ENCODE measurements around the gene NPIPB2. TPM values are rescaled to one million over a fixed set of nuclear protein-coding genes. Genes with fewer than 3 reads are reported as not detected.
A peak's percentile ranks its signal among the peaks of the same experiment; 100 is the strongest.
"Not testable (repeated sequence)": the region's sequence is repeated elsewhere in the genome, so short reads cannot be mapped to it uniquely, and the experiment has no call there.

Gene NPIPB2
- total and polyA plus RNA-seq, 4 experiments from 2014 or later = 1.8 to 16.0 (median 9.0) TPM; not detected in 1

DNA sequence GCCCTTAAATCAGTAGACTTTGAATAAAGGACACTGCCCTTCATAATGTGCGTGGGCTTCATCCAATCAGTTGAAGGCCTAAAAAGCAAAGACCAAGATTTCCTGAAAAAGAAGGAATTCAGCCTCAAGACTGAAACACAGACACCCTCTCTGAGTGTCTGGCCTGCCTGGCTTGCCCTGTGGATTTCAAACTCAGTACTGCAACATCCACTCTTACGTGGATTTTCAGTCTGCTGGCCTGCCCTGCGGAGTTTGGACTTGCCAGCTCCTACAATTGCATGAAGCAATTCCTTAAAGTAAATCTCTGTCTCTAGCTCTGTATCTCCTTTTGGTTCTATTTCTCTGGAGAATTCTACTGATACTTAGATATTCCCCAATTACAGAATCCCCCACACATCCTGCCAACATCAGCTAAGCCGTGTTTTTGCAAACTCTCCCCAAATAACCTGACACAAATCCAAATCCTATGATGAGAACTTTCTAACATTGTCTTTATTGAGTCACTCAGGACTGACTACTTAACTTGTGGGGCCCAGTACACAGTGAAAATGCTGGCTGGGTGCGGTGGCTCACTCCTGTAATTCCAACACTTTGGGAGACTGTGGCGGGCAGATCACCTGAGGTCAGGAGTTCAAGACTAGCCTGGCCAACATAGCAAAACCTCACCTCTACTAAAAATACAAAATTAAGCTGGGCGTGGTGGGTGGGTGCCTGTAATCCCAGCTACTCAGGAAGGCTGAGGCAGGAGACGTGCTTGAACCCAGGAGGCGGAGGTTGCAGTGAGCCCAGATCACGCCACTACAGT lies 15.9 kb upstream of the NPIPB2 start:
- Mint-ChIP-seq H3K9me3 (no peaks in the 10 kb centered on the region), H3K36me3 (no peaks in the 10 kb centered on the region), H3K27ac (no peak overlapping the region), H3K27me3 (peaks cover 0 to 6% of the 10 kb centered on the region in 2 donors), H3K4me1 (no peaks in the 10 kb centered on the region), H3K4me3 (no peak overlapping the region)
- no peaks in the 10 kb centered on the region for H3K27me3 ChIP-seq (ENCODE audit: insufficient read depth, low read length)
- H3K27ac ChIP-seq (ENCODE audit: low read depth, low read length) = no peak overlapping the region
- intact Hi-C loops (cut with micrococcal nuclease) = no loop called here
- no peaks in the 10 kb centered on the region for H3K9me3 ChIP-seq (ENCODE audit: control insufficient read depth in 1 of 2, low read length in 2 of 2)
- ChIA-PET CTCF (ENCODE audit: partially characterized antibody) (no interaction called here), POLR2A (ENCODE audit: partially characterized antibody) (no interaction called here)
- no peaks in the 10 kb centered on the region for H3K36me3 ChIP-seq (ENCODE audit: insufficient read depth, low read length)
- no peaks in the 10 kb centered on the region for H3K4me1 ChIP-seq (ENCODE audit: insufficient read depth, low read length)
- DNase-seq = no peak
- H3K4me3 ChIP-seq (ENCODE audit: low read length in 2 of 2) = no peak overlapping the region

DNA sequence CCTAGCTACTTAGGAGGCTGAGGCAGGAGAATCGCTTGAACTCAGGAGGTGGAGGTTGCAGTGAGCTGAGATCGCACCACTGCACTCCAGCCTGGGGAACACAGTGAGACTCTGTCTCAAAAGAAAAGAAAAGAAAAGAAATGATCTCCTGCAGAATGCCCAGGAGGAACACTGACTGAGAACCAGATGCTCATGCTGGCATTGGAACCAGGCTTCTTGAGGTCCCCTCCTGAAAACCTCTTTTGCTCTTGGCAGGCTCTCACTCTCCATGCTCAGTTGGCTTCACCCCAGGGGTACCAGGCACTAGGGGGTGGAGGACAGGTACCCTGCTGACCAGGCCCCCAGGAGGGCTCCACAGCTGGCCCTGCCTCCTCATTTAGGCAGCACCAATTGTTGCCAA lies 14.7 kb upstream of the NPIPB2 start:
- Mint-ChIP-seq H3K4me3 (no peak overlapping the region), H3K4me1 (no peaks in the 10 kb centered on the region), H3K27me3 (peaks cover 0 to 6% of the 10 kb centered on the region in 2 donors), H3K36me3 (no peaks in the 10 kb centered on the region), H3K9me3 (no peaks in the 10 kb centered on the region), H3K27ac (no peak overlapping the region)
- no peaks in the 10 kb centered on the region for H3K36me3 ChIP-seq (ENCODE audit: insufficient read depth, low read length)
- no peaks in the 10 kb centered on the region for H3K27me3 ChIP-seq (ENCODE audit: insufficient read depth, low read length)
- intact Hi-C loops (cut with micrococcal nuclease) = no loop called here
- POLR2A ChIA-PET (ENCODE audit: partially characterized antibody) = no interaction called here
- H3K9me3 ChIP-seq (ENCODE audit: control insufficient read depth in 1 of 2, low read length in 2 of 2) = no peaks in the 10 kb centered on the region
- no peak overlapping the region for H3K27ac ChIP-seq (ENCODE audit: low read depth, low read length)
- no peak for DNase-seq
- CTCF ChIA-PET (ENCODE audit: partially characterized antibody) = no interaction called here
- no peaks in the 10 kb centered on the region for H3K4me1 ChIP-seq (ENCODE audit: insufficient read depth, low read length)
- no peak overlapping the region for H3K4me3 ChIP-seq (ENCODE audit: low read length in 2 of 2)

DNA sequence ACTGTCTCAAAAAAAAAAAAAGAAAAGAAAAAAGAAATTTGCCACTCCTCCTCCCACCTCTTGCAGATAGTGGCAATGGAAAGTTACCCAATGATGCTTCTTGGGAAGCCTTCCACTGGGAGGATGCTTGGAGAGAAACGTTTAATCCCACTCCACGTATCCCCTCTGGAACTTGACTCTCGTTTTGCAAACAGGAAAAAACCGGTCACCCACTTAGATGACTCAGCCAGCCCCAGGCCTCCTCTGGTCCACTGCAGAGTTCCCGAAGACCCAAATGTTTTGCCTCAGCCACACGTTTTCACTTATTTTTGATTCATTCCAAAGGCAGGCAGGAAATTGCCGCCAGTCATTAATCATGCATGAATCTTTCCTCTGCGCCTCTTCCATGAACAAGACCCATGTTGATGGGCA lies 13.9 kb upstream of the NPIPB2 start:
- no peaks in the 10 kb centered on the region for H3K27me3 ChIP-seq (ENCODE audit: insufficient read depth, low read length)

DNA sequence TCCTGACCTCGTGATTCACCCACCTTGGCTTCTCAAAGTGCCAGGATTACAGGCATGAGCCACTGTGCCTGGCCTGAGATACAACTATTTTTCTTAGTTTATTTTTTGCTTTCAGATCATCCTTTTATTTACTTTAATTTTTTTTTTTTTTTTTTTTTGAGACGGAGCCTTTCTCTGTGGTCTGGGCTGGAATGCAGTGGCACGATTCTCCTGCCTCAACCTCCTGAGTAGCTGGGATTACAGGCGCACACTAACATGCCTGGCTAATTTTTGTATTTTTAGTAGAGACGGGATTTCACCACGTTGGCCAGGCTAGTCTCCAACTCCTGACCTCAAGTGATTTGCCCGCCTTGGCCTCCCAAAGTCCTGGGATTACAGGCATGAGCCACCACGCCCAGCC lies 11.7 kb upstream of the NPIPB2 start:
- POLR2A ChIA-PET (ENCODE audit: partially characterized antibody); H3K27ac Mint-ChIP-seq; H3K4me3 Mint-ChIP-seq; H3K9me3 Mint-ChIP-seq; H3K36me3 Mint-ChIP-seq; intact Hi-C loops (cut with micrococcal nuclease); H3K9me3 ChIP-seq (ENCODE audit: control insufficient read depth in 1 of 2, low read length in 2 of 2); H3K36me3 ChIP-seq (ENCODE audit: insufficient read depth, low read length); H3K27me3 ChIP-seq (ENCODE audit: insufficient read depth, low read length); H3K4me1 Mint-ChIP-seq; H3K4me3 ChIP-seq (ENCODE audit: low read length in 2 of 2); H3K27me3 Mint-ChIP-seq; H3K4me1 ChIP-seq (ENCODE audit: insufficient read depth, low read length); H3K27ac ChIP-seq (ENCODE audit: low read depth, low read length); DNase-seq; CTCF ChIA-PET (ENCODE audit: partially characterized antibody): not testable (repeated sequence)

More for the DNA sequence above, 13.9 kb upstream of the NPIPB2 start:
- H3K4me3 Mint-ChIP-seq = no peak overlapping the region
- no peaks in the 10 kb centered on the region for H3K36me3 Mint-ChIP-seq
- peaks cover 0 to 5% of the 10 kb centered on the region in 2 donors for H3K27me3 Mint-ChIP-seq
- no peaks in the 10 kb centered on the region for H3K4me1 Mint-ChIP-seq
- H3K4me3 ChIP-seq (ENCODE audit: low read length in 2 of 2) = no peak overlapping the region
- H3K27ac ChIP-seq (ENCODE audit: low read depth, low read length) = no peak overlapping the region
- no peak for DNase-seq
- no peaks in the 10 kb centered on the region for H3K36me3 ChIP-seq (ENCODE audit: insufficient read depth, low read length)
- H3K4me1 ChIP-seq (ENCODE audit: insufficient read depth, low read length) = no peaks in the 10 kb centered on the region
- ChIA-PET POLR2A (ENCODE audit: partially characterized antibody) (no interaction called here), CTCF (ENCODE audit: partially characterized antibody) (no interaction called here)
- H3K9me3 Mint-ChIP-seq = no peaks in the 10 kb centered on the region
- no peaks in the 10 kb centered on the region for H3K9me3 ChIP-seq (ENCODE audit: control insufficient read depth in 1 of 2, low read length in 2 of 2)
- H3K27ac Mint-ChIP-seq = no peak overlapping the region
- intact Hi-C loops (cut with micrococcal nuclease) = no loop called here

DNA sequence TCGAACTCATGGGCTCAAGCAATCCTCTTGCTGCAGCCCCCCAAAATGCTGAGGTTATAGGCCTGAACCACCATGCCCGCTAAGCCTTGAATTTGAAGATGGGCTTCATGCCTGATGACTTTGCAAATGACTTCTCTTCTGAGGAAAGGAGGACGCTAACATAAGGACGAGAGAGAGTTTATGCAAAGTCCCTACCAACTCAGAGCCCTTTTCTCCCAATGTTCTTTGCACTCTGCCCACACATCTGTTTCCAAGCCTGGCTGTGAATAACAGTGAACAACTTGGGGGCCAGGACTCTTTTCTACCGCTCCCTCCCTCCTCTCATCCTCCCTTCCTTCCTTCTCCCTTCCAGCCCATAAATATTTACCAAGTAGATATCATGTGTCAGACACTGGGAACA lies 8.5 kb upstream of the NPIPB2 start:
- intact Hi-C loops (cut with micrococcal nuclease) = no loop called here
- Histone ChIP-seq H3K9me3 (ENCODE audit: control insufficient read depth in 1 of 2, low read length in 2 of 2) (no peaks in the 10 kb centered on the region), H3K27ac (ENCODE audit: low read depth, low read length) (no peak overlapping the region), H3K4me1 (ENCODE audit: insufficient read depth, low read length) (no peaks in the 10 kb centered on the region), H3K27me3 (ENCODE audit: insufficient read depth, low read length) (no peaks in the 10 kb centered on the region), H3K4me3 (ENCODE audit: low read length in 2 of 2) (no peak overlapping the region), H3K36me3 (ENCODE audit: insufficient read depth, low read length) (no peaks in the 10 kb centered on the region)
- Mint-ChIP-seq H3K4me1 (no peaks in the 10 kb centered on the region), H3K27ac (peak overlapping the region in 1 of 7 donors; percentile 53), H3K27me3 (no peaks in the 10 kb centered on the region), H3K4me3 (no peak overlapping the region), H3K36me3 (no peaks in the 10 kb centered on the region), H3K9me3 (no peaks in the 10 kb centered on the region)
- POLR2A ChIA-PET (ENCODE audit: partially characterized antibody) = no interaction called here
- CTCF ChIA-PET (ENCODE audit: partially characterized antibody) = no interaction called here
- no peak for DNase-seq

DNA sequence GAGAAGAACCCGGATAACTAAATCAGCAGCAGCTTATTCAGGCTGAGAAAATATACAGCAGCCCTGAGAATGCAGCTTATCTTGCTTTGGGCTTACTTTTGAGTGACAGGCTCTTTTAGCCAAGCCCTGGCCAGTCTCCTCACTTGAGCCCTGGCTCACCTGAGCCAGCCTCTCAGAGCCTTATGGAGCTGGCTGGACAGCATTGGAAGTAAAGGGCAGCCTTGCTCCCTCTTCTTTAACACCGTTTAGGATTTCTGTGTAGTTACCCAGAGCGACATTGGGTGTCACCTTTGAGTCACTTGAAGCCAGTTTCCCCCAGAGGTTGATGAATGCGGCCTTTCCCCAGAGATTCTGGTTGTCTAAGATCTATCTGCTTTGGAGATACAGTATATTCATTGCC lies 7.7 kb upstream of the NPIPB2 start:
- Mint-ChIP-seq H3K27ac (no peak overlapping the region), H3K4me1 (no peaks in the 10 kb centered on the region), H3K36me3 (no peaks in the 10 kb centered on the region), H3K4me3 (no peak overlapping the region), H3K9me3 (no peaks in the 10 kb centered on the region), H3K27me3 (no peaks in the 10 kb centered on the region)
- no peaks in the 10 kb centered on the region for H3K27me3 ChIP-seq (ENCODE audit: insufficient read depth, low read length)
- H3K27ac ChIP-seq (ENCODE audit: low read depth, low read length) = no peak overlapping the region
- CTCF ChIA-PET (ENCODE audit: partially characterized antibody) = interaction anchor here (1.2 to 1.3 kb wide), 2 partner anchors 118 to 148 kb away, joined by 3 to 9 read pairs; no protein-coding TSS in a partner anchor
- no peaks in the 10 kb centered on the region for H3K36me3 ChIP-seq (ENCODE audit: insufficient read depth, low read length)
- H3K4me1 ChIP-seq (ENCODE audit: insufficient read depth, low read length) = no peaks in the 10 kb centered on the region
- intact Hi-C loops (cut with micrococcal nuclease) = no loop called here
- DNase-seq = peak in 3 of 5 donors; percentile 4 to 5 (median 5)
- H3K4me3 ChIP-seq (ENCODE audit: low read length in 2 of 2) = no peak overlapping the region
- H3K9me3 ChIP-seq (ENCODE audit: control insufficient read depth in 1 of 2, low read length in 2 of 2) = no peaks in the 10 kb centered on the region
- POLR2A ChIA-PET (ENCODE audit: partially characterized antibody) = interaction anchor here (1.4 kb wide), 1 partner anchor 119 kb away, joined by 4 read pairs; no protein-coding TSS in a partner anchor

DNA sequence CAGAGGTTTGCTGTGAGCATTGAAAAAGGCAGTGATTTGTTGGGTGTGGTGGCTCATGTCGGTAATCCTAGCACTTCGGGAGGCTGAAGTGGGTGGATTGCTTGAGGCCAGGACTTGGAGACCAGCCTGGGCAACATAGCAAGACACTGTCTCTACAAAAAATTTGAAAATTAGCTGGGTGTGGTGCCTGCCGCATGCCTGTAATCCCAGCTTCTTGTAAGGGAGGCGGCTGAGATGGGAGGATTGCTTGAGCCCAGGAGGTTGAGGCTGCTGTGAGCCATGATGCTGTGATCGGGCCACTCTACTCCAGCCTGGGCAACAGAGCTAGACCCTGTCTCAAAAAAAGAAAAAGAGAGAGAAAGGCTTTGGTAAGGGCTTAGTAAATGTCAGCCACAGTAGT lies 7.0 kb upstream of the NPIPB2 start:
- H3K36me3 ChIP-seq (ENCODE audit: insufficient read depth, low read length) = no peaks in the 10 kb centered on the region
- no peak for DNase-seq
- no peak overlapping the region for H3K27ac ChIP-seq (ENCODE audit: low read depth, low read length)
- no peak overlapping the region for H3K4me3 ChIP-seq (ENCODE audit: low read length in 2 of 2)
- H3K36me3 Mint-ChIP-seq = no peaks in the 10 kb centered on the region
- H3K4me1 ChIP-seq (ENCODE audit: insufficient read depth, low read length) = no peaks in the 10 kb centered on the region
- no peaks in the 10 kb centered on the region for H3K9me3 ChIP-seq (ENCODE audit: control insufficient read depth in 1 of 2, low read length in 2 of 2)
- peak overlapping the region in 2 of 7 donors; percentile 50 to 66 for H3K27ac Mint-ChIP-seq
- no peaks in the 10 kb centered on the region for H3K9me3 Mint-ChIP-seq
- H3K27me3 Mint-ChIP-seq = no peaks in the 10 kb centered on the region
- intact Hi-C loops (cut with micrococcal nuclease) = no loop called here
- no peak overlapping the region for H3K4me3 Mint-ChIP-seq
- POLR2A ChIA-PET (ENCODE audit: partially characterized antibody) = interaction anchor here (1.4 kb wide), 1 partner anchor 120 kb away, joined by 4 read pairs; no protein-coding TSS in a partner anchor
- H3K4me1 Mint-ChIP-seq = no peaks in the 10 kb centered on the region
- no peaks in the 10 kb centered on the region for H3K27me3 ChIP-seq (ENCODE audit: insufficient read depth, low read length)
- CTCF ChIA-PET (ENCODE audit: partially characterized antibody) = interaction anchor here (1.2 to 2.6 kb wide), 3 partner anchors 119 to 148 kb away, joined by 3 to 9 read pairs (median 7); no protein-coding TSS in a partner anchor

Measured in CD4-positive, alpha-beta memory T cell (primary cell).